HepG2 (cell line): Measurements from ENCODE around the gene GLYATL3. TPM values are rescaled to one million over a fixed set of nuclear protein-coding genes. Genes with fewer than 3 reads are reported as not detected.
A peak's percentile ranks its signal among the peaks of the same experiment; 100 is the strongest.

ENCODE experiments used
- ATAC-seq: fragments of 200-7000 bp; cut with Tn5 transposase; 3 replicates; pipeline ENCODE4 v1.9.1; 2020; ENCODE audit warnings: mild to moderate bottlenecking, moderate library complexity
- BruUV-seq: library from RNA; stranded (reverse); fragments of 400-500 nt; replicated peaks from 2 replicates; lab custom pipeline; 2021; lab: Mats Ljungman, UMichigan
- CTCF ChIA-PET: fragments of 300-600 bp; formaldehyde crosslinking; extraction: SDS; loops from one replicate; lab custom pipeline; 2021; ENCODE audit warnings: low total read pairs, inconsistent platforms, low intra/inter-chr PET ratio; lab: Yijun Ruan, JAX
- POLR2A ChIA-PET: fragments of 350-600 bp; sonication (Branson Sonifier 250); formaldehyde crosslinking; loops from one replicate; lab custom pipeline; 2020; ENCODE audit warnings: antibody characterized with exemption, inconsistent platforms; lab: Yijun Ruan, JAX
- DNase-seq: peaks from one replicate; pipeline ENCODE4 v3.0.0-alpha.2; 2015; ENCODE audit warnings: low spot score
- FAIRE-seq: peaks from 3 replicates; lab custom pipeline; 2011; peaks lifted over from hg19 to GRCh38; lab: Jason Lieb, UNC
- H2AFZ ChIP-seq: one replicate; pipeline ENCODE4 v1.6.1; 2011; ENCODE audit warnings: low read length, inconsistent platforms
- H3K27ac ChIP-seq: fragments of 300-600 bp; 3 replicates; pipeline ENCODE4 v1.8.0; 2011; ENCODE audit warnings: mixed run types, mild to moderate bottlenecking, mixed read lengths, low read length, inconsistent platforms; ENCODE audit not compliant: insufficient read depth; ENCODE audit errors: extremely low read length
- H3K27me3 ChIP-seq, 2 experiments: fragments of 200-600 bp in 1 of 2; 2 replicates in 1 of 2; 3 replicates in 1 of 2; pipeline versions ENCODE4 v1.6.0 to v1.8.0; 2011; ENCODE audit warnings: low read length in 2 of 2, mild to moderate bottlenecking in 2 of 2, moderate library complexity in 2 of 2, inconsistent platforms in 1 of 2; ENCODE audit not compliant: insufficient read depth in 2 of 2, control insufficient read depth in 1 of 2
- H3K36me3 ChIP-seq, 2 experiments: fragments of 200-600 bp in 1 of 2; replicated peaks in 1 of 2; 2 replicates in 1 of 2; 3 replicates in 1 of 2; pipeline versions ENCODE4 v1.5.1 to v1.8.0; 2011; ENCODE audit warnings: low read length in 2 of 2, inconsistent platforms in 1 of 2; ENCODE audit not compliant: insufficient read depth in 2 of 2, control insufficient read depth in 1 of 2
- H3K4me1 ChIP-seq: 2 replicates; pipeline ENCODE4 v1.5.1; 2012; ENCODE audit warnings: low read length, inconsistent platforms; ENCODE audit not compliant: insufficient read depth
- H3K4me2 ChIP-seq: 2 replicates; pipeline ENCODE4 v1.6.0; 2011; ENCODE audit warnings: low read depth, low read length, inconsistent platforms
- H3K4me3 ChIP-seq, 3 experiments: fragments of 200-600 bp in 1 of 3; sonication (generic), shearing (Covaris generic) in 1 of 3; replicated peaks in 1 of 3; 2 replicates each; pipeline ENCODE4 v1.5.1; 2011 to 2016; ENCODE audit warnings: low read length in 3 of 3, inconsistent platforms in 2 of 3, low read depth in 2 of 3, mild to moderate bottlenecking in 2 of 3, control low read depth in 1 of 3, mixed read lengths in 1 of 3; ENCODE audit not compliant: insufficient read depth in 1 of 3
- H3K79me2 ChIP-seq: one replicate; pipeline ENCODE4 v1.6.1; 2011; ENCODE audit warnings: low read length, inconsistent platforms; ENCODE audit not compliant: insufficient read depth
- H3K9ac ChIP-seq: 2 replicates; pipeline ENCODE4 v1.6.0; 2011; ENCODE audit warnings: mild to moderate bottlenecking, low read depth, low read length, inconsistent platforms; ENCODE audit not compliant: insufficient read depth
- H3K9me3 ChIP-seq: 2 replicates; pipeline ENCODE4 v1.5.1; 2012; ENCODE audit warnings: mild to moderate bottlenecking, low read length
- H4K20me1 ChIP-seq: 2 replicates; pipeline ENCODE4 v1.6.0; 2011; ENCODE audit warnings: inconsistent platforms, mild to moderate bottlenecking, low read length, moderate library complexity; ENCODE audit not compliant: insufficient read depth
- ARID2 ChIP-seq: sonication (generic); formaldehyde crosslinking; IDR thresholded peaks from 2 replicates; pipeline ENCODE4 v1.8.1; 2022; ENCODE audit warnings: mild to moderate bottlenecking, missing genetic modification reagents, borderline replicate concordance
- CEBPB ChIP-seq: IDR thresholded peaks from 2 replicates; pipeline ENCODE4 v1.6.1; 2011; ENCODE audit warnings: low read depth, low read length, improper control_type of control experiment, borderline replicate concordance
- GFI1 ChIP-seq: sonication (generic); formaldehyde crosslinking; IDR thresholded peaks from 2 replicates; pipeline ENCODE4 v1.5.0; 2020; ENCODE audit warnings: missing genetic modification reagents, mild to moderate bottlenecking, borderline replicate concordance
- IRF2 ChIP-seq: IDR thresholded peaks from 2 replicates; pipeline ENCODE4 v1.6.1; 2018; ENCODE audit warnings: missing genetic modification reagents, missing compliant biosample characterization
- MXD4 ChIP-seq: IDR thresholded peaks from 2 replicates; pipeline ENCODE4 v1.6.1; 2016; ENCODE audit warnings: mild to moderate bottlenecking, missing biosample characterization, missing genetic modification reagents
- NCOA1 ChIP-seq: sonication (generic); formaldehyde crosslinking; IDR thresholded peaks from 2 replicates; pipeline ENCODE4 v1.9.0; 2021; ENCODE audit warnings: missing genetic modification reagents
- NRL ChIP-seq: sonication (generic); formaldehyde crosslinking; IDR thresholded peaks from 2 replicates; pipeline ENCODE4 v1.5.0; 2020; ENCODE audit warnings: missing genetic modification reagents, mild to moderate bottlenecking, moderate library complexity, borderline replicate concordance
- SAP130 ChIP-seq: IDR thresholded peaks from 2 replicates; pipeline ENCODE4 v1.6.1; 2016; ENCODE audit warnings: low read depth
- ZFP36L1 ChIP-seq: sonication (generic); formaldehyde crosslinking; IDR thresholded peaks from 2 replicates; pipeline ENCODE4 v1.8.0; 2022; ENCODE audit warnings: mild to moderate bottlenecking, missing genetic modification reagents, moderate library complexity
- ZNF121 ChIP-seq: sonication (generic); formaldehyde crosslinking; IDR thresholded peaks from 2 replicates; pipeline ENCODE4 v1.5.0; 2020; ENCODE audit warnings: mild to moderate bottlenecking, missing genetic modification reagents
- ZNF17 ChIP-seq: sonication (generic); formaldehyde crosslinking; IDR thresholded peaks from 2 replicates; pipeline ENCODE4 v1.5.0; 2020; ENCODE audit warnings: mild to moderate bottlenecking, missing genetic modification reagents
- ZNF513 ChIP-seq: sonication (generic); formaldehyde crosslinking; conservative IDR thresholded peaks from 2 replicates; pipeline ENCODE4 v1.5.0; 2020; ENCODE audit warnings: missing genetic modification reagents
- ZNF616 ChIP-seq: sonication (generic); formaldehyde crosslinking; IDR thresholded peaks from 2 replicates; pipeline ENCODE4 v1.5.0; 2020; ENCODE audit warnings: low read depth, mild to moderate bottlenecking, missing genetic modification reagents
- ZNF619 ChIP-seq: sonication (generic); formaldehyde crosslinking; IDR thresholded peaks from 2 replicates; pipeline ENCODE4 v1.4.0; 2020; ENCODE audit warnings: mild to moderate bottlenecking, missing genetic modification reagents
- ZNF879 ChIP-seq: sonication (generic); formaldehyde crosslinking; IDR thresholded peaks from 2 replicates; pipeline ENCODE4 v1.8.1; 2023; ENCODE audit warnings: missing genetic modification reagents
- ZZZ3 ChIP-seq: sonication (generic); formaldehyde crosslinking; IDR thresholded peaks from 2 replicates; pipeline ENCODE4 v1.4.0; 2020; ENCODE audit warnings: missing genetic modification reagents, mild to moderate bottlenecking, borderline replicate concordance
- WGBS: methylation state at CpG from one replicate; pipeline ENCODE4 v1.1.6; 2017; ENCODE audit warnings: low lambda C conversion rate; 5-methylcytosine and 5-hydroxymethylcytosine counted together
- in situ Hi-C: cut with HindIII; loops from 2 replicates; pipeline ENCODE4 v1.10.0; 2017; ENCODE audit warnings: low pct_unique_long_range_greater_than_20kb; ENCODE audit not compliant: extremely low pct_ligation_motif_present
- intact Hi-C: fragments of 100-400 bp; cut with micrococcal nuclease; formaldehyde crosslinking; loops from one replicate; pipeline ENCODE4 v1.10.0; 2022; ENCODE audit not compliant: unreplicated experiment
- polyA plus RNA-seq, 8 experiments: library from polyadenylated mRNA; depleted of rRNA in 3 of 8; stranded (reverse) in 7 of 8; unstranded in 1 of 8; fragments of >200 nt; fragmentation: Illumina TruSeq in 4 of 8; extraction: Trizol in 4 of 8; gene quantifications; 2 replicates each; pipeline versions ENCODE4 v1.2.1 to v1.2.3, GENCODE V29; 2011 to 2016; ENCODE audit warnings: low read depth in 4 of 8, missing spikeins in 1 of 8, mixed read lengths in 1 of 8; ENCODE audit not compliant: insufficient read depth in 1 of 8
- total RNA-seq, 5 experiments: library from RNA; depleted of rRNA; stranded (reverse); fragments of >200 nt; fragmentation: Illumina TruSeq; extraction: Trizol; gene quantifications; 2 replicates each; pipeline ENCODE4 v1.2.3, GENCODE V29; 2016; ENCODE audit warnings: low read depth in 1 of 5

GLYATL3 gene
- total and polyA plus RNA-seq, 2 of the 13 experiments (the other 11 are each of a cell fraction or from before 2014, with no cell fraction given) = 0.05 TPM; not detected in 1

- H3K79me2 ChIP-seq = no peaks in the 10 kb centered on the region
- CTCF ChIA-PET = interaction anchor here (1.6 to 4.9 kb wide), 2 partner anchors 77 to 93 kb away, joined by 7 to 103 read pairs; no protein-coding TSS in a partner anchor
- no peak overlapping the region for H3K27ac ChIP-seq
- FAIRE-seq (no peak), DNase-seq (no peak), ATAC-seq (no peak)
- no peaks in the 10 kb centered on the region for H3K36me3 ChIP-seq
- H3K9ac ChIP-seq = no peak overlapping the region
- H4K20me1 ChIP-seq = no peaks in the 10 kb centered on the region
- in situ Hi-C loops (no loop called here), intact Hi-C loops (loop anchor here (5.0 kb wide), 1 partner anchor 42 kb away; no protein-coding TSS in a partner anchor)
- no peak overlapping the region for H3K4me2 ChIP-seq
- no peak overlapping the region for H2AFZ ChIP-seq
- TF ChIP-seq NRL = no peak
- TF ChIP-seq CEBPB = peak; percentile 36; the same call in 1 of the 2 replicates
- BruUV-seq = no TSS peak
- WGBS = 35% methylated on average over 2 of the region's 2 CpGs
- H3K9me3 ChIP-seq = no peaks in the 10 kb centered on the region
- no peak overlapping the region for H3K4me3 ChIP-seq
- H3K4me1 ChIP-seq = peaks cover 33% of the 10 kb centered on the region
- no peaks in the 10 kb centered on the region for H3K27me3 ChIP-seq
- POLR2A ChIA-PET = no interaction called here
Measured at GRCh38 chr6:49530141-49530776, 30.5 kb downstream of the GLYATL3 start.

- Histone ChIP-seq H3K36me3 (no peaks in the 10 kb centered on the region), H3K9ac (peak overlapping the region; percentile 5; the same call in 1 of the 2 replicates), H3K27ac (no peak overlapping the region), H3K4me2 (peak overlapping the region; percentile 66), H3K4me1 (peaks cover 16% of the 10 kb centered on the region), H3K79me2 (no peaks in the 10 kb centered on the region), H3K27me3 (no peaks in the 10 kb centered on the region), H4K20me1 (no peaks in the 10 kb centered on the region), H3K4me3 (peak overlapping the region; percentile 24 to 41 (median 40)), H3K9me3 (no peaks in the 10 kb centered on the region), H2AFZ (peak overlapping the region; percentile 60)
- intact Hi-C loops (loop anchor here (1.0 to 5.0 kb wide), 4 partner anchors 40 to 317 kb away; partner anchors contain the start of genes CENPQ and MMUT), in situ Hi-C loops (no loop called here)
- 3% methylated on average over 3 of the region's 3 CpGs for WGBS
- ChIA-PET CTCF (interaction anchor here (0.8 to 4.9 kb wide), 13 partner anchors 9 to 317 kb away, joined by 3 to 103 read pairs (median 6); no protein-coding TSS in a partner anchor), POLR2A (no interaction called here)
- ATAC-seq = peak; percentile 98
- DNase-seq = peak; percentile 72
- BruUV-seq = no TSS peak
- peak; percentile 61 for FAIRE-seq
- no peak for TF ChIP-seq IRF2 (CRISPR knock-in tag)
- TF ChIP-seq NCOA1 = no peak
- no peak for TF ChIP-seq ARID2 (CRISPR knock-in tag)
- no peak for TF ChIP-seq ZNF879 (CRISPR knock-in tag)
- no peak for TF ChIP-seq ZZZ3 (CRISPR knock-in tag)
- no peak for TF ChIP-seq SAP130
- TF ChIP-seq ZNF513 (CRISPR knock-in tag) = no peak
- no peak for TF ChIP-seq MXD4 (CRISPR knock-in tag)
- TF ChIP-seq ZNF17 (CRISPR knock-in tag) = no peak
- no peak for TF ChIP-seq ZNF616
- peak; percentile 42; the same call in 1 of the 2 replicates for TF ChIP-seq GFI1 (CRISPR knock-in tag)
- TF ChIP-seq ZFP36L1 = no peak
- no peak for TF ChIP-seq ZNF121 (CRISPR knock-in tag)
- TF ChIP-seq ZNF619 (CRISPR knock-in tag) = no peak
Measured at GRCh38 chr6:49531774-49532569, 32.2 kb downstream of the GLYATL3 start.
